Uterus (tissue), 2 donors: ENCODE measurements around the gene EFCC1.

Source experiments
- CTCF ChIP-seq, 4 experiments: fragments of 200-600 bp in 2 of 4; fragments of 450-650 bp in 2 of 4; sonication (generic) in 2 of 4; IDR thresholded peaks; one replicate each; pipeline ENCODE4 v1.5.1; 2016 to 2019; ENCODE audit warnings: antibody characterized with exemption in 4 of 4, mild to moderate bottlenecking in 2 of 4, moderate library complexity in 1 of 4
- POLR2A ChIP-seq, 2 donors: fragments of 450-650 bp; IDR thresholded peaks; one replicate each; pipeline ENCODE4 v1.6.1; 2016; ENCODE audit warnings: antibody characterized with exemption in 2 of 2, mild to moderate bottlenecking in 1 of 2, moderate library complexity in 1 of 2

GRCh38 chr3:129018751-129019150 is 17.6 kb downstream of the EFCC1 start:
- TF ChIP-seq CTCF (IDR thresholded peaks at IDR 0.05) (no peak), POLR2A (IDR thresholded peaks at IDR 0.05) (no peak)
